ENCODE results near the gene CCER1.

Gene CCER1

GRCh38 chr12:90969346-90969745, 14.4 kb upstream of the CCER1 start:
- in situ Hi-C loops (cut with HindIII; ENCODE audit: low pct_ligation_motif_present, low sequenced_read_pairs), result no loop called here
- DNase-seq, result no peak
- TF ChIP-seq CTCF (IDR thresholded peaks at IDR 0.05; ENCODE audit: low read depth, low read length, missing control alignments), result no peak
- no peak overlapping the region for H3K27ac ChIP-seq
- H3K27me3 ChIP-seq (replicated peaks), result no peaks in the 10 kb centered on the region
- H3K36me3 ChIP-seq (replicated peaks), result no peaks in the 10 kb centered on the region
- no peak overlapping the region for H3K4me3 ChIP-seq (ENCODE audit: low read depth, low read length)

GRCh38 chr12:90965204-90965603, 10.2 kb upstream of the CCER1 start:
- TF ChIP-seq CTCF (IDR thresholded peaks at IDR 0.05; ENCODE audit: low read depth, low read length, missing control alignments), result no peak
- H3K27me3 ChIP-seq (replicated peaks), result no peaks in the 10 kb centered on the region
- no peak for DNase-seq
- in situ Hi-C loops (cut with HindIII; ENCODE audit: low pct_ligation_motif_present, low sequenced_read_pairs), result no loop called here
- no peak overlapping the region for H3K4me3 ChIP-seq (ENCODE audit: low read depth, low read length)
- no peaks in the 10 kb centered on the region for H3K36me3 ChIP-seq (replicated peaks)
- H3K27ac ChIP-seq, result no peak overlapping the region

GRCh38 chr12:90964616-90965015, 9.6 kb upstream of the CCER1 start:
- TF ChIP-seq CTCF (IDR thresholded peaks at IDR 0.05; ENCODE audit: low read depth, low read length, missing control alignments), result no peak
- in situ Hi-C loops (cut with HindIII; ENCODE audit: low pct_ligation_motif_present, low sequenced_read_pairs), result no loop called here
- no peaks in the 10 kb centered on the region for H3K27me3 ChIP-seq (replicated peaks)
- H3K27ac ChIP-seq, result no peak overlapping the region
- no peak overlapping the region for H3K4me3 ChIP-seq (ENCODE audit: low read depth, low read length)
- no peak for DNase-seq
- H3K36me3 ChIP-seq (replicated peaks), result no peaks in the 10 kb centered on the region

- in situ Hi-C loops (cut with HindIII; ENCODE audit: low pct_ligation_motif_present, low sequenced_read_pairs), result no loop called here
- no peak overlapping the region for H3K27ac ChIP-seq
These were observed 9.0 kb upstream of the CCER1 start for GRCh38 chr12:90963946-90964345.

GRCh38 chr12:90961154-90961553, 6.2 kb upstream of the CCER1 start:
- Histone ChIP-seq H3K27ac (no peak overlapping the region), H3K4me3 (ENCODE audit: low read depth, low read length) (no peak overlapping the region), H3K36me3 (replicated peaks) (no peaks in the 10 kb centered on the region), H3K27me3 (replicated peaks) (no peaks in the 10 kb centered on the region)
- in situ Hi-C loops (cut with HindIII; ENCODE audit: low pct_ligation_motif_present, low sequenced_read_pairs), result no loop called here
- TF ChIP-seq CTCF (IDR thresholded peaks at IDR 0.05; ENCODE audit: low read depth, low read length, missing control alignments), result no peak
- DNase-seq, result no peak

More at GRCh38 chr12:90963946-90964345, 9.0 kb upstream of the CCER1 start:
- TF ChIP-seq CTCF (IDR thresholded peaks at IDR 0.05; ENCODE audit: low read depth, low read length, missing control alignments), result no peak
- no peak for DNase-seq
- H3K4me3 ChIP-seq (ENCODE audit: low read depth, low read length), result no peak overlapping the region
- H3K27me3 ChIP-seq (replicated peaks), result no peaks in the 10 kb centered on the region
- no peaks in the 10 kb centered on the region for H3K36me3 ChIP-seq (replicated peaks)

GRCh38 chr12:90959538-90960139, 4.7 kb upstream of the CCER1 start:
- Histone ChIP-seq H3K27ac (no peak overlapping the region), H3K4me3 (ENCODE audit: low read depth, low read length) (no peak overlapping the region), H3K36me3 (replicated peaks) (no peaks in the 10 kb centered on the region), H3K27me3 (replicated peaks) (no peaks in the 10 kb centered on the region)
- in situ Hi-C loops (cut with HindIII; ENCODE audit: low pct_ligation_motif_present, low sequenced_read_pairs), result no loop called here
- DNase-seq, result peak; percentile 47
- TF ChIP-seq CTCF (IDR thresholded peaks at IDR 0.05; ENCODE audit: low read depth, low read length, missing control alignments), result peak; percentile 76

Data from brain microvascular endothelial cell (primary cell).